ENCODE measurements around the gene CES1. TPM values are rescaled to one million over a fixed set of nuclear protein-coding genes. Genes with fewer than 3 reads are reported as not detected.
A peak's percentile ranks its signal among the peaks of the same experiment; 100 is the strongest.
"Not testable (repeated sequence)": the region's sequence is repeated elsewhere in the genome, so short reads cannot be mapped to it uniquely, and the experiment has no call there.

The CES1 gene
- total and polyA plus RNA-seq, 7 donors = 1.8 to 115 (median 20.2) TPM

GRCh38 chr16:55842369-55843104 is 9.6 kb upstream of the CES1 start:
- WGBS, 2 donors = 35 to 44% methylated on average over 11 of the region's 11 CpGs
- TF ChIP-seq POLR2AphosphoS5 (IDR thresholded peaks at IDR 0.05) = no peak
- TF ChIP-seq, protein P1, sequence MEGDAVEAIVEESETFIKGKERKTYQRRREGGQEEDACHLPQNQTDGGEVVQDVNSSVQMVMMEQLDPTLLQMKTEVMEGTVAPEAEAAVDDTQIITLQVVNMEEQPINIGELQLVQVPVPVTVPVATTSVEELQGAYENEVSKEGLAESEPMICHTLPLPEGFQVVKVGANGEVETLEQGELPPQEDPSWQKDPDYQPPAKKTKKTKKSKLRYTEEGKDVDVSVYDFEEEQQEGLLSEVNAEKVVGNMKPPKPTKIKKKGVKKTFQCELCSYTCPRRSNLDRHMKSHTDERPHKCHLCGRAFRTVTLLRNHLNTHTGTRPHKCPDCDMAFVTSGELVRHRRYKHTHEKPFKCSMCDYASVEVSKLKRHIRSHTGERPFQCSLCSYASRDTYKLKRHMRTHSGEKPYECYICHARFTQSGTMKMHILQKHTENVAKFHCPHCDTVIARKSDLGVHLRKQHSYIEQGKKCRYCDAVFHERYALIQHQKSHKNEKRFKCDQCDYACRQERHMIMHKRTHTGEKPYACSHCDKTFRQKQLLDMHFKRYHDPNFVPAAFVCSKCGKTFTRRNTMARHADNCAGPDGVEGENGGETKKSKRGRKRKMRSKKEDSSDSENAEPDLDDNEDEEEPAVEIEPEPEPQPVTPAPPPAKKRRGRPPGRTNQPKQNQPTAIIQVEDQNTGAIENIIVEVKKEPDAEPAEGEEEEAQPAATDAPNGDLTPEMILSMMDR (IDR thresholded peaks at IDR 0.05) = peak; percentile 37 to 82 (median 54)
- intact Hi-C loops (cut with DNase I) = loop anchor here (1.0 kb wide), 2 partner anchors 130 to 377 kb away; no protein-coding TSS in a partner anchor

DNA sequence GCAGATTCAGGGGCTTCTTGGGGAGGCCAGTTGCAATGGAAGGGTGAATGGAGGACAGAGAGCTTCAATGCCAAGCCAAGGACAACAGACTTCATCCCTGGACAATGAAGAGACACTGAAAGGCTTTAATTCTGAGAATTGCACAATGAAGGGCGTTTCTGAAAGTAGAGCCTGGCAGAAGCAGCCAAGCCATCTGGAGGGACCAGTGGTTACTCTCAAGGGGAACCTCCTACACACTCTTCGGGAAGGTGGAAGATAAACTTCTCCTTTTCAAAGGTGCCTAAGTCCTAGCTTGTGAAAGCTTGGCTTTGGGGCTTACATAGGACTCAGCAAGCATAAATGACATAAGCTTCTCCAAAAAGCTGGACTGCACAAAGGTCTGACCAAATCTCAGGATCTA is 6.2 kb upstream of the CES1 start:
- intact Hi-C loops (cut with DNase I) = no loop called here
- 42 to 50% methylated on average over 2 of the region's 2 CpGs for WGBS, 2 donors
- TF ChIP-seq, protein P1 (IDR thresholded peaks at IDR 0.05) = no peak
- TF ChIP-seq POLR2AphosphoS5 (IDR thresholded peaks at IDR 0.05) (no peak), EP300 (IDR thresholded peaks at IDR 0.05) (no peak), POLR2A (IDR thresholded peaks at IDR 0.05) (no peak)
- no peaks in the 10 kb centered on the region for H3K4me1 ChIP-seq
- DNase-seq = no peak
- H3K27ac ChIP-seq = no peak overlapping the region
- H3K36me3 ChIP-seq = no peaks in the 10 kb centered on the region
- no peak overlapping the region for H3K4me3 ChIP-seq
- H3K27me3 ChIP-seq = no peaks in the 10 kb centered on the region
- H3K9me3 ChIP-seq = no peaks in the 10 kb centered on the region

More at GRCh38 chr16:55842369-55843104, 9.6 kb upstream of the CES1 start:
- Histone ChIP-seq H3K27me3 (peaks cover 0 to 20% (median 0%) of the 10 kb centered on the region in 3 donors), H3K27ac (no peak overlapping the region), H3K4me1 (no peaks in the 10 kb centered on the region), H3K9me3 (no peaks in the 10 kb centered on the region), H3K4me3 (no peak overlapping the region), H3K36me3 (no peaks in the 10 kb centered on the region)
- DNase-seq = no peak

- no peak for TF ChIP-seq POLR2A (IDR thresholded peaks at IDR 0.05)
- TF ChIP-seq, protein P1 (IDR thresholded peaks at IDR 0.05) = no peak
- TF ChIP-seq EP300 (IDR thresholded peaks at IDR 0.05) = no peak
- TF ChIP-seq POLR2AphosphoS5 (IDR thresholded peaks at IDR 0.05) = no peak
- Histone ChIP-seq H3K27me3 (no peaks in the 10 kb centered on the region), H3K27ac (no peak overlapping the region), H3K9me3 (no peaks in the 10 kb centered on the region), H3K4me1 (no peaks in the 10 kb centered on the region), H3K4me3 (no peak overlapping the region), H3K36me3 (no peaks in the 10 kb centered on the region)
- WGBS, 2 donors = 73 to 82% methylated on average over 4 of the region's 4 CpGs
- intact Hi-C loops (cut with DNase I) = no loop called here
- DNase-seq = no peak
These were observed 3.3 kb upstream of the CES1 start for GRCh38 chr16:55836158-55836611.

GRCh38 chr16:55835581-55835980 is 2.7 kb upstream of the CES1 start:
- H3K9me3 ChIP-seq = no peaks in the 10 kb centered on the region
- peak; percentile 77 for DNase-seq
- H3K4me1 ChIP-seq = no peaks in the 10 kb centered on the region
- H3K4me3 ChIP-seq = no peak overlapping the region
- H3K27me3 ChIP-seq = no peaks in the 10 kb centered on the region
- H3K36me3 ChIP-seq = no peaks in the 10 kb centered on the region
- intact Hi-C loops (cut with DNase I) = no loop called here
- 7 to 32% methylated on average over 1 of the region's 1 CpG for WGBS, 2 donors
- TF ChIP-seq, protein P1 (IDR thresholded peaks at IDR 0.05) = no peak
- TF ChIP-seq EP300 (IDR thresholded peaks at IDR 0.05) (no peak), POLR2AphosphoS5 (IDR thresholded peaks at IDR 0.05) (peak in 1 of 4 donors; percentile 20)
- H3K27ac ChIP-seq = no peak overlapping the region

DNA sequence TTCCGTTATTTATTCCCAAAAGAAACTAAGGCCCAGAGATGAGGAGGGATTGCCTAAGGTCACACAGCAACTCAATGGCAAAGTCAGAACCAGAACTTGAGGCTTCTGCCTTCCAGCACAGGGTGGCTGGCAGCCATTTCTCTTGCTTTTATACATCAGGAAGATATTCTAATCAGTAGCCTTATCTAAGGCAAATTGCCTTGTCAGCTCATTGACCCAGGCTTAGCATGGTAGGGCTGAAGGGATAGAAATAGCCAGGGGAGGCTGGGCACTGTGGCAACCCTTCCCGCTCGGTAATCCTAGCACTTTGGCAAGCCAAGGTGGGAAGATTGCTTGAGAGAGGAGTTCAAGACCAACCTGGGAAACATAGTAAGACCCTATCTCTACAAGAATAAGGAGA is 2.3 kb upstream of the CES1 start:
- H3K4me3 ChIP-seq; H3K27me3 ChIP-seq; H3K4me1 ChIP-seq; intact Hi-C loops (cut with DNase I); DNase-seq; H3K9me3 ChIP-seq; H3K36me3 ChIP-seq; H3K27ac ChIP-seq: not testable (repeated sequence)
- 80 to 85% methylated on average over 3 of the region's 3 CpGs for WGBS, 2 donors
